HFF-Myc (cell line): ENCODE data around the gene ABCA1.
"Not testable (repeated sequence)": the region's sequence is repeated elsewhere in the genome, so short reads cannot be mapped to it uniquely, and the experiment has no call there.

Source experiments
- DNase-seq: peaks from one replicate; pipeline ENCODE4 v3.0.0-alpha.2; 2011; ENCODE audit warnings: low read depth; ENCODE audit errors: extremely low read depth
- H3K4me3 ChIP-seq: replicated peaks from 2 replicates; pipeline ENCODE4 v1.5.1; 2011; ENCODE audit warnings: low read depth, mild to moderate bottlenecking, control low read depth, low read length
- TF ChIP-seq, protein P1 (sequence below): IDR thresholded peaks from 2 replicates; pipeline ENCODE4 v1.5.1; 2012; ENCODE audit warnings: mild to moderate bottlenecking, low read depth, low read length, control low read depth; ENCODE audit errors: missing control alignments

ABCA1 gene

DNA sequence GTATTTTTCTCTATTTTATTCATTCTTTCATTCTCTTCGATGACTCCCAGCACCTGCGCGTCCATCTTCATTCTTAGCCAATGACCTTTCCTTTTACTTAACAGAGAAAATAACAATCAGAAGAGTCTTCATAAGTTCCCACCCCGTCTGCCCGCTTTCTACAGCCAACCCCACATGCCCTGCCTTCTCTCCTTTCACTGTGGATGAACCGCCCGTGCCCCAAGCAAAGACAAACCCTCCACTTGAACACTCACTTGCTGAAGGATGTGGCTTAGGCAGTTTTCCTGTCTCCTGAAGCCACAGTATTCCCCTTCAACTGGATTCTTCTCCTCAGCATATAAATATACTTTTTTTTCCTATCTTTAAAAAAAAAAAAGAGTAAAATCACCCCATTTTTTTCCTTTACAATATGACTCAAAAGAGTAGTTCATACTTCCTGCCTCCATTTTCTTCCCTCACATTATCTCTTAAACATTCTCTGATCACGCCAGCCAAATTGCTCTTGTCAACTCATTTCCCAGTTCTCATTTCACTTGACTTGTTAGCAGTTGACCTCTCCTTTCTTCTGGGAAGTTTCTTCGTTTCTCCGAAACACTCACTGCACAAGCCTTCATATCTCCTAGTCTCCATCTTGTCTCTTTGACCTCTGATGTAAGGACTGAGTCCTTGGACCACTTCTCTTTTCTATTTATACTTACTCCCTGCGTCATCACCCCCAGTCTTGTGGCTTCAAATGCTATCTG, 153.0 kb downstream of the ABCA1 start:
- no peak overlapping the region for H3K4me3 ChIP-seq
- DNase-seq: no peak
- TF ChIP-seq, protein P1, sequence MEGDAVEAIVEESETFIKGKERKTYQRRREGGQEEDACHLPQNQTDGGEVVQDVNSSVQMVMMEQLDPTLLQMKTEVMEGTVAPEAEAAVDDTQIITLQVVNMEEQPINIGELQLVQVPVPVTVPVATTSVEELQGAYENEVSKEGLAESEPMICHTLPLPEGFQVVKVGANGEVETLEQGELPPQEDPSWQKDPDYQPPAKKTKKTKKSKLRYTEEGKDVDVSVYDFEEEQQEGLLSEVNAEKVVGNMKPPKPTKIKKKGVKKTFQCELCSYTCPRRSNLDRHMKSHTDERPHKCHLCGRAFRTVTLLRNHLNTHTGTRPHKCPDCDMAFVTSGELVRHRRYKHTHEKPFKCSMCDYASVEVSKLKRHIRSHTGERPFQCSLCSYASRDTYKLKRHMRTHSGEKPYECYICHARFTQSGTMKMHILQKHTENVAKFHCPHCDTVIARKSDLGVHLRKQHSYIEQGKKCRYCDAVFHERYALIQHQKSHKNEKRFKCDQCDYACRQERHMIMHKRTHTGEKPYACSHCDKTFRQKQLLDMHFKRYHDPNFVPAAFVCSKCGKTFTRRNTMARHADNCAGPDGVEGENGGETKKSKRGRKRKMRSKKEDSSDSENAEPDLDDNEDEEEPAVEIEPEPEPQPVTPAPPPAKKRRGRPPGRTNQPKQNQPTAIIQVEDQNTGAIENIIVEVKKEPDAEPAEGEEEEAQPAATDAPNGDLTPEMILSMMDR: no peak

DNA sequence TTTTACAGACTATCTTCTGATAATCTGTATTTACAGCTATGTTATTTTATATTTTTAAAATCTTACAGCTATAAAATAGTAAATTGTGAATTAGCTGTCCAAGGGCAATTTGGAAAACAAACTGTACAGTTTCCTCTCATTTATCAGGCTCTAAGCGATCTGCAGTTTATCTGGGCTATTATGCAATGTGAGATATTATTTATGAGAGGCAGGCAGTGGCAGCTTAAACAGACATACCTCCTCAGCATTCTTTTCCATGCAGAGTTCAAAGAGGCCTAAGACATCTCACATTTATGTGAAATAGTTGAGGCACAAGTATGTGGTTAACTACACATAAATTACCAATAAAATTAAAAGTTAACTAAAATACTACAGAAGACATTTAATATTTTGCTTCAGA, 153.8 kb downstream of the ABCA1 start:
- DNase-seq: no peak
- TF ChIP-seq, protein P1: no peak
- no peak overlapping the region for H3K4me3 ChIP-seq

DNA sequence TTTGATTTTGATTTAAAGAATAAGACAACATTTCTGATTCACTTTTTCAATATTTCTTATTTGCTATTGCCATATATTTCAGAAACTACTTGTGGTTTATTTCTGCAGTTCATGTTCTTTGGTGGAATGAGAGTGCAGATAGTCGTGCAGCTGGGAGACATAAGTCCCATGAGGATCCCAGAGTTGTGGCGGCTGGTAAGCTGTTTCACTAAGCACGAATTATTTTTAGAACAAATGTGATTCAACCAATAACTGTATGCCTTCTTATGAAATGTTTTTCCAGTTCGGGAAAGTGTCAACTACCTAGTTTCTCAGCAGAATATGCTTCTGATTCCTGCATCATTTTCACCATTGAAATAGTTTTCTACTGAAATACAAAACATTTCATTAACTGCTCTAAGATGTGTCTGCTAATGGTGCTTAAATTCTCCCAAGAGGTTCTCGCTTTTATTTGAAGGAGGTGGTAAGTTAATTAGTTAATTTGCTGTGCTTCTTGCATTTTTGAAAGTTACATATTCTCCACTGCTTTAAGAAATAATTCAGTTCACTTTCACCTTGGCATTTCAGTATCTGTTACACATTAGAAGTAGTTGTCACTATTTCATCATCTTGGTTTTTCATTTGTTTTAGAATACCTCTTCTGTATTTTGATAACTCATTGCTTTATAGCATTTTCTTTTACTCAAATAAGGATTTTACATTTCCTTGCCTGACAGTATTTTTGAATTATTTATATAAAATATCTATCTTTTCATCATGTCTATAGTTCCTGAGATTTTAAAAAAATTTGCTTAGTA, 155.0 kb downstream of the ABCA1 start:
- no peak overlapping the region for H3K4me3 ChIP-seq
- no peak for DNase-seq

DNA sequence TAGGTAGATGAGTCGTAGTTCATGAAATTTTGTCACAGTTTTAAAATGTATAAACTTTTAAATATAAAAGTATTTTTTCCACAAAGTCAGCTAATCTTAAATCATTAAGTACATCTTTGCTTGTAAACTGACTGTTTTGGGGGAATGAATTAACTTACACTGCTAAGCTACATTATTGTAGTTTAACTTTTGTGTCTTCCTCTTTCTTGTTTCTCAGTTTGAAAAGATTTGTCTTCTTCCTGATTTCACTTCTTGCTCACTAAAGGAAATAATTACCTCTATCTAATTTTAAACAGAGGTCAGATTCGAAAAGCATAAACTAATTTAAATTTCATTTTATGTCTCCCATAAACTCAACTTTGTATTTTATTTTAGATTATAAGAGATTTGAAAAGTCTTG, 158.3 kb downstream of the ABCA1 start:
- DNase-seq: no peak
- TF ChIP-seq, protein P1: no peak
- H3K4me3 ChIP-seq: no peak overlapping the region

More for the DNA sequence above, 155.0 kb downstream of the ABCA1 start:
- TF ChIP-seq, protein P1: no peak

DNA sequence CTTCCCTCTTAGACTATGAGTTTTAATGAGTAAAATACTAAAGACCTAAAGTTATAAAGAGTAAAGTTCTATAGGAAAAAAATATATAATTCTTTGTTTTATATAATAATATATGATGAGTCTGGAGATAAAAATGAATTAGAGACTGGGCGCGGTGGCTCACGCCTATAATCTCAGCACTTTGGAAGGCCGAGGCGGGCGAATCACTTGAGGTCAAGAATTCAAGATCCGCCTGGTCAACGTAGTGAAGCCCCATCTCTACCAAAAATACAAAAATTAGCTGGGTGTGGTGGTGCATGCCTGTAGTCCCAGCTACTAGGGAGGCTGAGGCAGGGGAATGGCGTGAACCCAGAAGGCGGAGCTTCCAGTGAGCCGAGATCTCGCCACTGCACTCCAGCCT, 158.9 kb downstream of the ABCA1 start:
- not testable (repeated sequence) for H3K4me3 ChIP-seq, DNase-seq

DNA sequence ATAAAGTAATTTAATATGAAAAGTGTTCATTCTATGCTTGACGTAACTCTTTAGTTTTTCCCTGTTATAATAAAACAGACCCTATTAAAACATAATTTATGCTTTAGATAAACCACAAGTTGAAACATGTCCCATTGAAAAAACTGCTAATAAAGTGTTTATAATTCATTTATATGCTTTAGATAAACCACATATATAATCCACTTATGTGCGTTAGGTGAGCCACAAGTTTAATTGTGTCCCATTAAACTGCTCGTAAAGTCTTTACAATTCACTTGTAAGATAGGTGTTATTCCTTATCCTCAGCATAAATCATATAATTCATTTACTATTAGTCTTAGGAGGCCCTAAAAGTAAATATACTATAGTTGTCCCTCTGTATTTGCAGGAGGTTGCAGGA, 160.4 kb downstream of the ABCA1 start:
- H3K4me3 ChIP-seq: no peak overlapping the region
- TF ChIP-seq, protein P1: no peak
- no peak for DNase-seq

DNA sequence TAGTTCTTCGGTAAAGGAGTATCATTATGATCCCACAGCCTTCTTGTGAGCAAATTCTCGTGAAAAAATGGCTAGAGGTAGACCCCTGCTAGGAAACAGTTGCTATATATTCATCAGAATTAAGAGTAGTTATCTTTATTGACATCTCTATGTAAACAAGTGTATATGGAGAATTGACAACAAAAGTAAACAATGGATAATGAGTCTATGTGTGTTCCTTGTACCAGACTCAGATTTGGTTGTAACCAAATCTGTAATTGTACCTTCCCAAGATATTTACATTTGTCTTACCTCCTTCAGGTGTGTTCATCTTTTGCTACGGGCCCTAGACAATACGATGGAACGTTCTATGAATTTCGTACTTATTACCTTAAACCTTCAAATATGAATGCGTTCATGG, 161.9 kb downstream of the ABCA1 start:
- H3K4me3 ChIP-seq: no peak overlapping the region
- DNase-seq: no peak
- TF ChIP-seq, protein P1: no peak
